ENCODE data around the gene IFITM10.

The IFITM10 gene

GRCh38 chr11:1754376-1755150, 4.2 kb upstream of the IFITM10 start:
- DNase-seq: no peak
- no peak for TF ChIP-seq CTCF (IDR thresholded peaks at IDR 0.05)
- Histone ChIP-seq H3K4me3 (no peak overlapping the region), H3K9me3 (no peaks in the 10 kb centered on the region), H3K27ac (no peak overlapping the region), H3K4me1 (peaks cover 0 to 78% (median 49%) of the 10 kb centered on the region in 4 donors), H3K27me3 (no peaks in the 10 kb centered on the region), H3K36me3 (peaks cover 60 to 78% (median 77%) of the 10 kb centered on the region in 3 donors)
- intact Hi-C loops (cut with DNase I; ENCODE audit: low total_unique reads): loop anchor here (10.0 kb wide), 1 partner anchor 190 kb away; no protein-coding TSS in a partner anchor

GRCh38 chr11:1753929-1754305, 3.5 kb upstream of the IFITM10 start:
- Histone ChIP-seq H3K4me1 (peaks cover 0 to 76% (median 50%) of the 10 kb centered on the region in 4 donors), H3K27ac (no peak overlapping the region), H3K9me3 (no peaks in the 10 kb centered on the region), H3K36me3 (peaks cover 56 to 72% (median 71%) of the 10 kb centered on the region in 3 donors), H3K4me3 (no peak overlapping the region), H3K27me3 (no peaks in the 10 kb centered on the region)
- intact Hi-C loops (cut with DNase I; ENCODE audit: low total_unique reads): loop anchor here (10.0 kb wide), 1 partner anchor 189 kb away; no protein-coding TSS in a partner anchor
- DNase-seq: no peak
- TF ChIP-seq CTCF (IDR thresholded peaks at IDR 0.05): no peak

- DNase-seq: peak in 1 of 2 donors; percentile 64
- no peak for TF ChIP-seq CTCF (IDR thresholded peaks at IDR 0.05)
- intact Hi-C loops (cut with DNase I; ENCODE audit: low total_unique reads): loop anchor here (10.0 kb wide), 1 partner anchor 189 kb away; no protein-coding TSS in a partner anchor
Measured at GRCh38 chr11:1753229-1753928, 3.0 kb upstream of the IFITM10 start.

GRCh38 chr11:1752907-1753228, 2.5 kb upstream of the IFITM10 start:
- H3K4me1 ChIP-seq: peaks cover 0 to 76% (median 54%) of the 10 kb centered on the region in 4 donors
- peaks cover 49 to 61% (median 61%) of the 10 kb centered on the region in 3 donors for H3K36me3 ChIP-seq
- H3K4me3 ChIP-seq: no peak overlapping the region
- H3K9me3 ChIP-seq: no peaks in the 10 kb centered on the region
- peak overlapping the region; percentile 88 to 91 for H3K27ac ChIP-seq
- TF ChIP-seq CTCF (IDR thresholded peaks at IDR 0.05): no peak
- no peaks in the 10 kb centered on the region for H3K27me3 ChIP-seq
- DNase-seq: no peak
- intact Hi-C loops (cut with DNase I; ENCODE audit: low total_unique reads): loop anchor here (10.0 kb wide), 1 partner anchor 188 kb away; no protein-coding TSS in a partner anchor

More at GRCh38 chr11:1753229-1753928, 3.0 kb upstream of the IFITM10 start:
- H3K9me3 ChIP-seq: no peaks in the 10 kb centered on the region
- no peaks in the 10 kb centered on the region for H3K27me3 ChIP-seq
- H3K27ac ChIP-seq: peak overlapping the region; percentile 88 to 91
- H3K4me3 ChIP-seq: no peak overlapping the region
- H3K4me1 ChIP-seq: peaks cover 0 to 76% (median 52%) of the 10 kb centered on the region in 4 donors
- H3K36me3 ChIP-seq: peaks cover 51 to 67% (median 66%) of the 10 kb centered on the region in 3 donors

GRCh38 chr11:1751999-1752906, 1.9 kb upstream of the IFITM10 start:
- intact Hi-C loops (cut with DNase I; ENCODE audit: low total_unique reads): loop anchor here (10.0 kb wide), 1 partner anchor 187 kb away; no protein-coding TSS in a partner anchor
- Histone ChIP-seq H3K9me3 (no peaks in the 10 kb centered on the region), H3K4me1 (peaks cover 0 to 76% (median 59%) of the 10 kb centered on the region in 4 donors), H3K4me3 (no peak overlapping the region), H3K36me3 (peaks cover 43 to 55% (median 54%) of the 10 kb centered on the region in 3 donors), H3K27ac (peak overlapping the region; percentile 88 to 91), H3K27me3 (no peaks in the 10 kb centered on the region)
- no peak for TF ChIP-seq CTCF (IDR thresholded peaks at IDR 0.05)
- no peak for DNase-seq

All from tibial artery (tissue), 4 donors.